Measurements from ENCODE around the gene CFAP210. TPM values are rescaled to one million over a fixed set of nuclear protein-coding genes. Genes with fewer than 3 reads are reported as not detected.
"Not testable (repeated sequence)": the region's sequence is repeated elsewhere in the genome, so short reads cannot be mapped to it uniquely, and the experiment has no call there.

The CFAP210 gene
- total RNA-seq, 4 donors from 2014 or later = 0.80 TPM; not detected in 3

DNA sequence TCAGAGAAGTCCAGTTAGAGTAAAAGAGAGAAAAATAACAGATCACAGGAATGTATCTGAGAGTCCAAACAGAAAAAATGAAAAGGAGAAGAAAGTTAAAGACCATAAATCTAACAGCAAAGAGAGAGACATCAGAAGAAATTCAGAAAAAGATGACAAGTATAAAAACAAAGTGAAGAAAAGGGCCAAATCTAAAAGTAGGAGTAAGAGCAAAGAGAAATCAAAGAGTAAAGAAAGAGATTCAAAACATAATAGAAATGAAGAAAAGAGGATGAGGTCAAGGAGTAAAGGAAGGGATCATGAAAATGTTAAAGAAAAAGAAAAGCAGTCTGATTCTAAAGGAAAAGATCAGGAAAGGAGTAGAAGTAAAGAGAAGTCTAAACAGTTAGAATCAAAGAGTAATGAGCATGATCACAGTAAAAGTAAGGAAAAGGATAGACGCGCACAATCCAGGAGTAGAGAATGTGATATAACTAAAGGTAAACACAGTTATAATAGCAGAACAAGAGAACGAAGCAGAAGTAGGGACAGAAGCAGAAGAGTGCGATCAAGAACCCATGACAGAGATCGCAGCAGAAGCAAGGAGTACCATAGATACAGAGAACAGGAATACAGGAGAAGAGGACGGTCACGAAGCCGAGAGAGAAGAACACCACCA, 57.6 kb downstream of the CFAP210 start:
- TF ChIP-seq, protein P1, sequence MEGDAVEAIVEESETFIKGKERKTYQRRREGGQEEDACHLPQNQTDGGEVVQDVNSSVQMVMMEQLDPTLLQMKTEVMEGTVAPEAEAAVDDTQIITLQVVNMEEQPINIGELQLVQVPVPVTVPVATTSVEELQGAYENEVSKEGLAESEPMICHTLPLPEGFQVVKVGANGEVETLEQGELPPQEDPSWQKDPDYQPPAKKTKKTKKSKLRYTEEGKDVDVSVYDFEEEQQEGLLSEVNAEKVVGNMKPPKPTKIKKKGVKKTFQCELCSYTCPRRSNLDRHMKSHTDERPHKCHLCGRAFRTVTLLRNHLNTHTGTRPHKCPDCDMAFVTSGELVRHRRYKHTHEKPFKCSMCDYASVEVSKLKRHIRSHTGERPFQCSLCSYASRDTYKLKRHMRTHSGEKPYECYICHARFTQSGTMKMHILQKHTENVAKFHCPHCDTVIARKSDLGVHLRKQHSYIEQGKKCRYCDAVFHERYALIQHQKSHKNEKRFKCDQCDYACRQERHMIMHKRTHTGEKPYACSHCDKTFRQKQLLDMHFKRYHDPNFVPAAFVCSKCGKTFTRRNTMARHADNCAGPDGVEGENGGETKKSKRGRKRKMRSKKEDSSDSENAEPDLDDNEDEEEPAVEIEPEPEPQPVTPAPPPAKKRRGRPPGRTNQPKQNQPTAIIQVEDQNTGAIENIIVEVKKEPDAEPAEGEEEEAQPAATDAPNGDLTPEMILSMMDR (IDR thresholded peaks at IDR 0.05) = no peak
- TF ChIP-seq POLR2A (IDR thresholded peaks at IDR 0.05; ENCODE audit: low read depth) (no peak), EP300 (IDR thresholded peaks at IDR 0.05) (no peak), POLR2AphosphoS5 (IDR thresholded peaks at IDR 0.05) (no peak)
- no peaks in the 10 kb centered on the region for H3K27me3 ChIP-seq
- peaks cover 43 to 72% (median 58%) of the 10 kb centered on the region in 4 donors for H3K36me3 ChIP-seq
- no peak overlapping the region for H3K27ac ChIP-seq (replicated peaks in 1 of 4)
- no peak for DNase-seq (ENCODE audit: extremely low spot score)
- 98% methylated on average over 8 of the region's 8 CpGs for WGBS
- H3K9me3 ChIP-seq = no peaks in the 10 kb centered on the region
- intact Hi-C loops (cut with DNase I) = no loop called here
- H3K4me3 ChIP-seq = no peak overlapping the region
- peaks cover 0 to 10% (median 9%) of the 10 kb centered on the region in 4 donors for H3K4me1 ChIP-seq

DNA sequence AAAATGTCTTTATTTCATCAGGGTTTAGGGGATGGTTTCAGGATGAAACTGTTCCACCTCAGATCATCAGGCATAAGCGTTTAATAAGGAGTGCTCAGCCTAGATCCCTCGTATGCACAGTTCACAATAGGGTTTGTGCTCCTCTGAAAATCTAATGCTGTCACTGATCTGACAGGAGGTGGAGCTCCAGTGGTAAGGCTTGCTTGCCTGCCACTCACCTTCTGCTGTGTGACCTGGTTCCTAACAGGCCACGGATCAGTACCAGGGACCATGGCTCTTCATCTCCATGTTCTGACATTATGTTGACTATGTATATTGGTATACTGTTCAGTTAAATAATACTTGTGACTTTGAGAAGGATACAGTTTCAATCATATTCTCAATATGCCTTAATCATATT, 68.4 kb downstream of the CFAP210 start:
- no peak for DNase-seq (ENCODE audit: extremely low spot score)
- H3K36me3 ChIP-seq = peaks cover 4 to 67% (median 29%) of the 10 kb centered on the region in 4 donors
- H3K27ac ChIP-seq (replicated peaks in 1 of 4) = no peak overlapping the region
- H3K4me1 ChIP-seq = no peaks in the 10 kb centered on the region
- intact Hi-C loops (cut with DNase I) = no loop called here
- H3K9me3 ChIP-seq = no peaks in the 10 kb centered on the region
- 90% methylated on average over 3 of the region's 3 CpGs for WGBS
- no peaks in the 10 kb centered on the region for H3K27me3 ChIP-seq
- H3K4me3 ChIP-seq = no peak overlapping the region
- TF ChIP-seq EP300 (IDR thresholded peaks at IDR 0.05) = no peak
- TF ChIP-seq, protein P1 (IDR thresholded peaks at IDR 0.05) = no peak
- TF ChIP-seq POLR2A (IDR thresholded peaks at IDR 0.05; ENCODE audit: low read depth) = no peak
- TF ChIP-seq POLR2AphosphoS5 (IDR thresholded peaks at IDR 0.05) = no peak

DNA sequence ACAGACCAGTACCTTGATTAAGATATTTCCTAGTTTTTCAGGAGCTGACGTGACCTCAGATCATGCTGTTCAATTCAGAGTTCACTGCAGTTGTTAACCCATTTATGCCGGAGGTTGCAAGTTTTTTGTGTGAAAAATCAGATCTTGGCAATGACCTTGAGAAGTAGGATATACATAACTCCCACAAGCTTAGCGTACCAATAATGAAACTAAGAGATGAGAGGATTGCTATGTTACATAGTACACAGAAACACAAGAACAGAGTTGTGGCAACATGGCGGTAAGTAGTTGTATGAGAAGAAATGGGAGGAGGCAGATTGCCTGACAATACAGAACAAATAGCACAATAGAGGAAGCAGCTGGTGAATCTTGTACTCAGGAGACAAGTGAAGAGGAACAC, 71.0 kb downstream of the CFAP210 start:
- DNase-seq (ENCODE audit: extremely low spot score) = no peak
- intact Hi-C loops (cut with DNase I) = no loop called here
- TF ChIP-seq EP300 (IDR thresholded peaks at IDR 0.05) = no peak
- no peak for TF ChIP-seq POLR2A (IDR thresholded peaks at IDR 0.05; ENCODE audit: low read depth)
- no peak for TF ChIP-seq POLR2AphosphoS5 (IDR thresholded peaks at IDR 0.05)
- TF ChIP-seq, protein P1 (IDR thresholded peaks at IDR 0.05) = no peak
- Histone ChIP-seq H3K27ac (replicated peaks in 1 of 4) (no peak overlapping the region), H3K4me1 (no peaks in the 10 kb centered on the region), H3K4me3 (no peak overlapping the region), H3K36me3 (peaks cover 2 to 65% (median 24%) of the 10 kb centered on the region in 4 donors), H3K27me3 (no peaks in the 10 kb centered on the region), H3K9me3 (no peaks in the 10 kb centered on the region)
- 92% methylated on average over 4 of the region's 4 CpGs for WGBS

DNA sequence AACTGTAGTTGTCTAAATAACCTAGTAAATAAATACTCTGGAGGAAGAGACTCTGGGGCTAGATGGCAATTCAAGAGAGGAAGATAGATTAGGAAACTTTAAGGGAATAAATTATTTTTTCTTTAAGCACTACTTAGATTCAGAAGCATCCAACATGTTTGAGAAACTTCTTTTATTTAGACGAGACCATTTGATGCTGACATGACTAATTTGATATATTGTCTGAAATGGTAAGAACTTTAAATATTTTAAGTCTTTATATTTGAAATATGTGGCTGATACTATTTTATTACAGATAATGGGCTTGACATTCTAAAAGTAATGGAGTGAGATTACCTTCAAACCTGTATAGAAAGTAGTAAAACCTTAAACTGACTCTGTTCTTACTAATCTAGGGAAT, 73.7 kb downstream of the CFAP210 start:
- intact Hi-C loops (cut with DNase I) = no loop called here
- no peaks in the 10 kb centered on the region for H3K27me3 ChIP-seq
- WGBS = 84% methylated on average over 1 of the region's 1 CpG
- no peak overlapping the region for H3K27ac ChIP-seq (replicated peaks in 1 of 4)
- no peak for DNase-seq (ENCODE audit: extremely low spot score)
- no peak overlapping the region for H3K4me3 ChIP-seq
- H3K4me1 ChIP-seq = no peaks in the 10 kb centered on the region
- H3K9me3 ChIP-seq = no peaks in the 10 kb centered on the region
- H3K36me3 ChIP-seq = peaks cover 5 to 65% (median 37%) of the 10 kb centered on the region in 4 donors
- TF ChIP-seq EP300 (IDR thresholded peaks at IDR 0.05) (no peak), POLR2AphosphoS5 (IDR thresholded peaks at IDR 0.05) (no peak)
- TF ChIP-seq, protein P1 (IDR thresholded peaks at IDR 0.05) = no peak

DNA sequence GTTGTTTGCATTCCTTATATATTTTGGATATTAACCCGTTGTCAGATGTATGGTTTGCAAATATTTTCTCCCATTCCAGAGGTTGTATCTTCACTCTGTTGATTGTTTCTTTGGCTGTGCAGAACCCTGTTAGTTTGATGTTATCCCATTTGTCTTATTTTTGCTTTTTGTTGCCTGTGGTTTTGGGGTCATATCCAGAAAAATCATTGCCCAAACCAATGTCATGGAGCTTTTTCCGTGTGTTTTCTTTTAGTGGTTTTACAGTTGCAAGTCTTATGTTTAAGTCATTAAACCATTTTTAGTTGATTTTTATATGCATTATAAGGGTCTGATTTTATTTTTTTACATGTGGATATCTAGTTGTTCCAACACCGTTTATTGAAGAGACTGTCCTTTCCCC, 74.3 kb downstream of the CFAP210 start:
- intact Hi-C loops (cut with DNase I) = no loop called here
- 64% methylated on average over 3 of the region's 3 CpGs for WGBS
- TF ChIP-seq, protein P1 (IDR thresholded peaks at IDR 0.05) = no peak
- no peak for TF ChIP-seq POLR2A (IDR thresholded peaks at IDR 0.05; ENCODE audit: low read depth)
- TF ChIP-seq EP300 (IDR thresholded peaks at IDR 0.05) = no peak
- TF ChIP-seq POLR2AphosphoS5 (IDR thresholded peaks at IDR 0.05) = no peak
- H3K36me3 ChIP-seq = peaks cover 11 to 69% (median 43%) of the 10 kb centered on the region in 4 donors
- no peak overlapping the region for H3K27ac ChIP-seq (replicated peaks in 1 of 4)
- no peaks in the 10 kb centered on the region for H3K9me3 ChIP-seq
- no peaks in the 10 kb centered on the region for H3K4me1 ChIP-seq
- H3K4me3 ChIP-seq = no peak overlapping the region
- H3K27me3 ChIP-seq = no peaks in the 10 kb centered on the region
- DNase-seq (ENCODE audit: extremely low spot score) = no peak

DNA sequence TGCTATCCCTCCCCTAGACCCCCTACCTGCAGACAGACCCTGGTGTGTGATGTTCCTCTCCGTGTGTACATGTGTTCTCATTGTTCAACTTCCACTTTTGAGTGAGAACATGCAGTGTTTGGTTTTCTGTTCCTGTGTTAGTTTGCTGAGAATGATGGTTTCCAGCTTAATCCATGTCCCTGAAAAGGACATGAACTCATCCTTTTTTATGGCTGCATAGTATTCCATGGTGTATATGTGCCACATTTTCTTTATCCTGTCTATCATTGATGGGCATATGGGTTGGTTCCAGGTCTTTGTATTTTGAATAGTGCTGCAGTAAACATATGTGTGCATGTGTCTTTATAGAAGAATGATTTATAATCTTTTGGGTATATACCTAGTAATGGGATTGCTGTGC, 78.2 kb downstream of the CFAP210 start:
- intact Hi-C loops (cut with DNase I); H3K4me3 ChIP-seq; DNase-seq (ENCODE audit: extremely low spot score); H3K27me3 ChIP-seq; H3K27ac ChIP-seq (replicated peaks in 1 of 4); H3K9me3 ChIP-seq; H3K4me1 ChIP-seq: not testable (repeated sequence)
- peaks cover 34 to 68% (median 58%) of the 10 kb centered on the region in 4 donors for H3K36me3 ChIP-seq
- WGBS = 92% methylated on average over 1 of the region's 1 CpG

Measured in esophagus muscularis mucosa (tissue), 4 donors.